Keratinocyte (primary cell): ENCODE measurements around the gene PRDX2. TPM values are rescaled to one million over a fixed set of nuclear protein-coding genes. Genes with fewer than 3 reads are reported as not detected.

Experiments
- DNase-seq: peaks from one replicate; pipeline ENCODE4 v3.0.0-alpha.2; 2011; ENCODE audit warnings: low read depth, missing footprints, low spot score
- FAIRE-seq: peaks from 2 replicates; lab custom pipeline; 2011; peaks lifted over from hg19 to GRCh38; lab: Jason Lieb, UNC
- H2AFZ ChIP-seq: 2 replicates; pipeline ENCODE4 v1.6.0; 2012; ENCODE audit warnings: low read length, control low read depth, inconsistent platforms; ENCODE audit not compliant: control insufficient read depth
- H3K27ac ChIP-seq: 2 replicates; pipeline ENCODE4 v1.5.1; 2011; ENCODE audit warnings: low read length; ENCODE audit not compliant: control insufficient read depth, insufficient read depth
- H3K27me3 ChIP-seq: 3 replicates; pipeline ENCODE4 v1.6.0; 2011; ENCODE audit warnings: low read length; ENCODE audit not compliant: control insufficient read depth, insufficient read depth; ENCODE audit errors: extremely low read depth
- H3K36me3 ChIP-seq, 2 experiments: 2 replicates in 1 of 2; 3 replicates in 1 of 2; pipeline ENCODE4 v1.5.1; 2011; ENCODE audit warnings: low read length in 2 of 2, mild to moderate bottlenecking in 1 of 2; ENCODE audit not compliant: control insufficient read depth in 2 of 2, insufficient read depth in 2 of 2; ENCODE audit errors: extremely low read depth in 1 of 2
- H3K4me1 ChIP-seq: 3 replicates; pipeline ENCODE4 v1.5.1; 2011; ENCODE audit warnings: low read length; ENCODE audit not compliant: control insufficient read depth, insufficient read depth; ENCODE audit errors: extremely low read depth
- H3K4me2 ChIP-seq: 3 replicates; pipeline ENCODE4 v1.6.0; 2011; ENCODE audit warnings: low read depth, low read length; ENCODE audit not compliant: control insufficient read depth, insufficient read depth; ENCODE audit errors: extremely low read depth
- H3K4me3 ChIP-seq, 3 experiments: fragments of 200-600 bp in 1 of 3; sonication (generic) in 1 of 3; 2 replicates in 2 of 3; 3 replicates in 1 of 3; pipeline ENCODE4 v1.5.1; 2011 to 2016; ENCODE audit warnings: low read length in 3 of 3, mild to moderate bottlenecking in 3 of 3, control low read depth in 2 of 3, inconsistent platforms in 1 of 3, low read depth in 1 of 3, mixed read lengths in 1 of 3, mixed run types in 1 of 3, moderate library complexity in 1 of 3; ENCODE audit not compliant: control insufficient read depth in 2 of 3, insufficient read depth in 2 of 3; ENCODE audit errors: extremely low read depth in 1 of 3
- H3K79me2 ChIP-seq: 2 replicates; pipeline ENCODE4 v1.6.0; 2012; ENCODE audit warnings: low read length; ENCODE audit not compliant: control insufficient read depth, insufficient read depth
- H3K9ac ChIP-seq: 3 replicates; pipeline ENCODE4 v1.6.0; 2011; ENCODE audit warnings: low read length; ENCODE audit not compliant: control insufficient read depth, insufficient read depth; ENCODE audit errors: extremely low read depth
- H3K9me1 ChIP-seq: 3 replicates; pipeline ENCODE4 v1.6.0; 2011; ENCODE audit warnings: low read length; ENCODE audit not compliant: control insufficient read depth, insufficient read depth; ENCODE audit errors: extremely low read depth
- H3K9me3 ChIP-seq: 2 replicates; pipeline ENCODE4 v1.5.1; 2012; ENCODE audit warnings: low read depth, low read length; ENCODE audit not compliant: control insufficient read depth
- H4K20me1 ChIP-seq: 3 replicates; pipeline ENCODE4 v1.6.0; 2011; ENCODE audit warnings: low read length; ENCODE audit not compliant: control insufficient read depth, insufficient read depth; ENCODE audit errors: extremely low read depth
- EZH2 ChIP-seq: IDR thresholded peaks from one replicate; pipeline ENCODE4 v1.6.1; 2012; ENCODE audit warnings: inconsistent platforms, mild to moderate bottlenecking, low read length, moderate library complexity
- dilution Hi-C: fragments of 300-500 bp; cut with MboI; formaldehyde crosslinking; loops from one replicate; pipeline ENCODE4 v1.7.0; 2020; ENCODE audit warnings: low sequenced_read_pairs; ENCODE audit not compliant: extremely low pct_ligation_motif_present
- polyA plus RNA-seq, 5 experiments: library from polyadenylated mRNA; depleted of rRNA in 3 of 5; stranded (reverse) in 3 of 5; stranded (forward) in 1 of 5; unstranded in 1 of 5; fragments of >200 nt; gene quantifications; 1 replicate in 1 of 5; 2 replicates in 3 of 5; 3 replicates in 1 of 5; pipeline versions ENCODE4 v1.2.1 to v1.2.3, GENCODE V29; 2011 to 2012; ENCODE audit warnings: missing spikeins in 2 of 5, low read depth in 1 of 5, low replicate concordance in 1 of 5
- TF ChIP-seq, protein P1 (sequence below), 3 experiments: IDR thresholded peaks in 1 of 3; conservative IDR thresholded peaks in 1 of 3; optimal IDR thresholded peaks in 1 of 3; 2 replicates in 2 of 3; 3 replicates in 1 of 3; pipeline versions ENCODE3 to v1.5.1; 2011; ENCODE audit warnings: low read length in 3 of 3, mild to moderate bottlenecking in 3 of 3, moderate library complexity in 2 of 3, control low read depth in 1 of 3, inconsistent platforms in 1 of 3; ENCODE audit not compliant: insufficient read depth in 2 of 3; ENCODE audit errors: extremely low read depth in 1 of 3

PRDX2 gene
- polyA plus RNA-seq, 1 donor (not counting 4 experiments of a cell fraction or from before 2014, with no cell fraction given): 154 TPM

DNA sequence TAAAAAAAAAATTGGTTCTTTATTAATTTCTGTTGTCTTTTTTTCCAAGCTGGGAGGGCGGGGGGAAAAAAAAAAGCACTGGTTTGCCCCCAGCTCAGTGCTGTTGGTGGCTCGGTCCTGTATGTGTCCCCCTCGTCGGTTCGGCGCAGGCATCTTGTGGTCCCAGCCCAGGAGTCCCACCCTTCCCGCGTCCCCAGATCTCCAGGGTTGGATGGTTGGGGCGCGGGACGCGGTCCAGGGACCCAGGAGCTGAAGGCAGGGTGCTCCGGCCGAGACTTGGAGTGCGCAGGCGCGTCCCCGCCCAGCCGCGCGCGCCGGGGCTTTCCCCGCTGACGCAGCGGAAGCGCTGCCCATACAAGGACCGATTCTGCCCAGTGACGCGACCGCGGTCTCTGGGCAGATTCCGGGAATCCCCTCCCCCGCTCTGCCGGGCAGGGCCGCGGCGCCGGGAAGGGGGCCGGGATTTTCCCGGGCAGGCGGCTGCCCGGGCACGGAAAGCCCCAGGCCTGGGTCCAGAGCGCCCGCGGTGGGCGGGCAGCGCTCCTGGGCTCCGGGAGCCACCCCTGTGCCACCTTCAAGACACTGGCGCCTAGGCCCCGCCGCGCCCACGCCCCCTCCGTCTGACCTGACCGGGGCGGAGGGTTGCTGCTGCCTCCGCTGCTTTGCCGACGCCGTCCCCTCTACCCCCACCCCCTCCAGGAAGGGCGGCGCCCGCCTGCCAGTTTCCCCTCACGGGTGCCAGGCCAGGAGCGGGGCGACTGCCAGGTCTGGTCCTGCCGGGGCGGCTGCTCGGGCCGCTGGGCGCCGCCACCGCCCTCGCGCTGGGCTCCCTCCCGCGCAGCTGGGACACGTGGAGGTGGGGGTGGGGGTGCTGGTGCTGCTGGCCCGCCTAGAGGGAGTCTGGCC, 8.1 kb downstream of the PRDX2 start:
- no peaks in the 10 kb centered on the region for H3K9me3 ChIP-seq
- H3K4me3 ChIP-seq: peak overlapping the region; percentile 73 to 95 (median 94)
- no peaks in the 10 kb centered on the region for H3K9me1 ChIP-seq
- peaks cover 29% of the 10 kb centered on the region for H3K4me1 ChIP-seq
- no peaks in the 10 kb centered on the region for H3K36me3 ChIP-seq
- FAIRE-seq (no peak), DNase-seq (no peak)
- no peak for TF ChIP-seq EZH2
- TF ChIP-seq, protein P1, sequence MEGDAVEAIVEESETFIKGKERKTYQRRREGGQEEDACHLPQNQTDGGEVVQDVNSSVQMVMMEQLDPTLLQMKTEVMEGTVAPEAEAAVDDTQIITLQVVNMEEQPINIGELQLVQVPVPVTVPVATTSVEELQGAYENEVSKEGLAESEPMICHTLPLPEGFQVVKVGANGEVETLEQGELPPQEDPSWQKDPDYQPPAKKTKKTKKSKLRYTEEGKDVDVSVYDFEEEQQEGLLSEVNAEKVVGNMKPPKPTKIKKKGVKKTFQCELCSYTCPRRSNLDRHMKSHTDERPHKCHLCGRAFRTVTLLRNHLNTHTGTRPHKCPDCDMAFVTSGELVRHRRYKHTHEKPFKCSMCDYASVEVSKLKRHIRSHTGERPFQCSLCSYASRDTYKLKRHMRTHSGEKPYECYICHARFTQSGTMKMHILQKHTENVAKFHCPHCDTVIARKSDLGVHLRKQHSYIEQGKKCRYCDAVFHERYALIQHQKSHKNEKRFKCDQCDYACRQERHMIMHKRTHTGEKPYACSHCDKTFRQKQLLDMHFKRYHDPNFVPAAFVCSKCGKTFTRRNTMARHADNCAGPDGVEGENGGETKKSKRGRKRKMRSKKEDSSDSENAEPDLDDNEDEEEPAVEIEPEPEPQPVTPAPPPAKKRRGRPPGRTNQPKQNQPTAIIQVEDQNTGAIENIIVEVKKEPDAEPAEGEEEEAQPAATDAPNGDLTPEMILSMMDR (optimal IDR thresholded peaks at IDR 0.05 in 1 of 3, IDR thresholded peaks at IDR 0.05 in 1 of 3, conservative IDR thresholded peaks at IDR 0.05 in 1 of 3; ENCODE audit: extremely low read depth in 1 of 3, insufficient read depth in 2 of 3, low read length in 3 of 3): no peak
- dilution Hi-C loops: no loop called here
- H3K4me2 ChIP-seq: peak overlapping the region; percentile 99
- no peaks in the 10 kb centered on the region for H3K27me3 ChIP-seq
- peak overlapping the region; percentile 98 for H3K27ac ChIP-seq
- peak overlapping the region; percentile 97 for H3K9ac ChIP-seq
- H4K20me1 ChIP-seq: peaks cover 11% of the 10 kb centered on the region
- peaks cover 19% of the 10 kb centered on the region for H3K79me2 ChIP-seq
- H2AFZ ChIP-seq: no peak overlapping the region

DNA sequence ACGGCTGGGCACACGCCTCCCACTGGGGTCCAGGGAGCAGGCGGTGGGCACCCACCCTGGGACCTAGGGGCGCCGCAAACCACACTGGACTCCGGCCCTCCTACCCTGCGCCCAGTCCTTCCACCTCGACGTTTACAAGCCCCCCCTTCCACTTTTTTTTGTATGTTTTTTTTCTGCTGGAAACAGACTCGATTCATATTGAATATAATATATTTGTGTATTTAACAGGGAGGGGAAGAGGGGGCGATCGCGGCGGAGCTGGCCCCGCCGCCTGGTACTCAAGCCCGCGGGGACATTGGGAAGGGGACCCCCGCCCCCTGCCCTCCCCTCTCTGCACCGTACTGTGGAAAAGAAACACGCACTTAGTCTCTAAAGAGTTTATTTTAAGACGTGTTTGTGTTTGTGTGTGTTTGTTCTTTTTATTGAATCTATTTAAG, 8.7 kb downstream of the PRDX2 start:
- Histone ChIP-seq H3K4me2 (peak overlapping the region; percentile 99), H3K4me1 (peaks cover 35% of the 10 kb centered on the region), H3K9me3 (no peaks in the 10 kb centered on the region), H3K27ac (peak overlapping the region; percentile 98), H4K20me1 (peaks cover 11% of the 10 kb centered on the region), H3K27me3 (no peaks in the 10 kb centered on the region), H3K9ac (peak overlapping the region; percentile 97), H2AFZ (no peak overlapping the region), H3K4me3 (peak overlapping the region; percentile 73 to 95 (median 94)), H3K9me1 (no peaks in the 10 kb centered on the region), H3K79me2 (peaks cover 19% of the 10 kb centered on the region), H3K36me3 (no peaks in the 10 kb centered on the region)
- no peak for FAIRE-seq
- dilution Hi-C loops: no loop called here
- DNase-seq: no peak
- TF ChIP-seq, protein P1 (optimal IDR thresholded peaks at IDR 0.05 in 1 of 3, IDR thresholded peaks at IDR 0.05 in 1 of 3, conservative IDR thresholded peaks at IDR 0.05 in 1 of 3; ENCODE audit: extremely low read depth in 1 of 3, insufficient read depth in 2 of 3, low read length in 3 of 3): no peak
- no peak for TF ChIP-seq EZH2
